Activated CD8-positive, alpha-beta memory T cell treated with anti-CD3 and anti-CD28 coated beads for 4 hours (primary cell): ENCODE measurements around the gene TPSB2.
"Not testable (repeated sequence)": the region's sequence is repeated elsewhere in the genome, so short reads cannot be mapped to it uniquely, and the experiment has no call there.

Experiments
- DNase-seq, 2 donors: peaks; one replicate each; pipeline ENCODE4 v3.0.0-alpha.2; 2020; ENCODE audit warnings: low read depth in 2 of 2

TPSB2 gene

GRCh38 chr16:1261131-1261892 is 31.3 kb upstream of the TPSB2 start:
- no peak for DNase-seq

- DNase-seq = no peak
Measured at GRCh38 chr16:1260101-1260680, 30.2 kb upstream of the TPSB2 start.

- DNase-seq = no peak
Measured at GRCh38 chr16:1259760-1260068, 29.7 kb upstream of the TPSB2 start.

GRCh38 chr16:1258906-1259759 is 29.1 kb upstream of the TPSB2 start:
- DNase-seq = no peak

GRCh38 chr16:1258225-1258600 is 28.2 kb upstream of the TPSB2 start:
- DNase-seq = no peak

GRCh38 chr16:1257561-1258224 is 27.7 kb upstream of the TPSB2 start:
- no peak for DNase-seq

GRCh38 chr16:1256874-1257322 is 26.9 kb upstream of the TPSB2 start:
- no peak for DNase-seq

- DNase-seq = not testable (repeated sequence)
Measured at GRCh38 chr16:1256296-1256873, 26.4 kb upstream of the TPSB2 start.

GRCh38 chr16:1255276-1256122 is 25.5 kb upstream of the TPSB2 start, which contains the start of gene TPSD1:
Gene TPSD1 (plus strand): TSS chr16:1256069. CDS start chr16:1256281, 212 bp downstream.
- DNase-seq = not testable (repeated sequence)

- not testable (repeated sequence) for DNase-seq
Measured at GRCh38 chr16:1254821-1255220, 24.8 kb upstream of the TPSB2 start.

- DNase-seq = not testable (repeated sequence)
Measured at GRCh38 chr16:1253701-1254364, 23.8 kb upstream of the TPSB2 start.

GRCh38 chr16:1249031-1249755 is 19.2 kb upstream of the TPSB2 start:
- DNase-seq = not testable (repeated sequence)

- not testable (repeated sequence) for DNase-seq
Measured at GRCh38 chr16:1247903-1248537, 18.0 kb upstream of the TPSB2 start.

- DNase-seq = no peak
Measured at GRCh38 chr16:1245452-1246020, 15.6 kb upstream of the TPSB2 start.

- no peak for DNase-seq
Measured at GRCh38 chr16:1244881-1245280, 14.9 kb upstream of the TPSB2 start.

GRCh38 chr16:1243907-1244850 is 14.2 kb upstream of the TPSB2 start:
- not testable (repeated sequence) for DNase-seq

- DNase-seq = not testable (repeated sequence)
Measured at GRCh38 chr16:1243363-1243762, 13.4 kb upstream of the TPSB2 start.
